A673 (cell line): ENCODE results near the gene ACYP2. TPM values are rescaled to one million over a fixed set of nuclear protein-coding genes. Genes with fewer than 3 reads are reported as not detected.

Experiments
- BruUV-seq: library from RNA; stranded (reverse); fragments of 400-500 nt; replicated peaks from 2 replicates; lab custom pipeline; 2021; lab: Mats Ljungman, UMichigan
- CTCF ChIA-PET: fragments of 300-600 bp; sonication (Branson Sonifier 250); formaldehyde crosslinking; loops from one replicate; lab custom pipeline; 2022; ENCODE audit warnings: antibody characterized with exemption; lab: Charles Lee
- POLR2A ChIA-PET: fragments of 300-600 bp; sonication (Branson Sonifier 250); formaldehyde crosslinking; loops from one replicate; lab custom pipeline; 2022; ENCODE audit warnings: antibody characterized with exemption; ENCODE audit not compliant: low non-redundant PET; lab: Charles Lee
- DNase-seq: peaks from one replicate; pipeline ENCODE4 v3.0.0-alpha.2; 2015; ENCODE audit warnings: low spot score
- H3K27ac ChIP-seq: fragments of 200-600 bp; sonication (generic); 2 replicates; pipeline ENCODE4 v1.5.1; 2016; ENCODE audit warnings: mixed run types, low read depth, mild to moderate bottlenecking, mixed read lengths, antibody characterized with exemption, low read length; ENCODE audit not compliant: poor library complexity, severe bottlenecking
- H3K27me3 ChIP-seq: fragments of 200-600 bp; sonication (generic); replicated peaks from 2 replicates; pipeline ENCODE4 v1.6.1; 2017; ENCODE audit warnings: mixed run types, low read depth, mild to moderate bottlenecking, mixed read lengths, antibody characterized with exemption, low read length; ENCODE audit not compliant: insufficient read depth, poor library complexity
- H3K36me3 ChIP-seq: fragments of 200-600 bp; sonication (generic); 2 replicates; pipeline ENCODE4 v1.6.1; 2016; ENCODE audit warnings: mixed run types, mild to moderate bottlenecking, mixed read lengths, antibody characterized with exemption, low read length; ENCODE audit not compliant: insufficient read depth, poor library complexity, severe bottlenecking
- H3K4me1 ChIP-seq: fragments of 200-600 bp; sonication (generic); 2 replicates; pipeline ENCODE4 v1.6.1; 2017; ENCODE audit warnings: mixed run types, mild to moderate bottlenecking, mixed read lengths, antibody characterized with exemption, low read length; ENCODE audit not compliant: insufficient read depth, poor library complexity, severe bottlenecking
- H3K4me3 ChIP-seq: fragments of 200-600 bp; sonication (generic); 2 replicates; pipeline ENCODE4 v1.5.1; 2016; ENCODE audit warnings: low read depth, mixed run types, mild to moderate bottlenecking, mixed read lengths, low read length; ENCODE audit not compliant: poor library complexity, severe bottlenecking
- H3K9me3 ChIP-seq: fragments of 200-600 bp; sonication (generic); 2 replicates; pipeline ENCODE4 v1.6.1; 2016; ENCODE audit warnings: mixed run types, low read depth, mild to moderate bottlenecking, mixed read lengths, antibody characterized with exemption, low read length; ENCODE audit not compliant: poor library complexity, severe bottlenecking
- EZH2 ChIP-seq: fragments of 200-600 bp; sonication (generic); IDR thresholded peaks from 2 replicates; pipeline ENCODE4 v1.6.1; 2017; ENCODE audit warnings: borderline replicate concordance, low read depth, mild to moderate bottlenecking, mixed read lengths, antibody characterized with exemption, low read length; ENCODE audit not compliant: poor library complexity, severe bottlenecking
- intact Hi-C: fragments of 100-400 bp; cut with micrococcal nuclease; formaldehyde crosslinking; loops from one replicate; pipeline ENCODE4 v1.10.0; 2022; ENCODE audit not compliant: unreplicated experiment
- total RNA-seq: library from RNA; stranded (reverse); gene quantifications from 2 replicates; pipeline ENCODE4 v1.2.3, GENCODE V29; 2021
- TF ChIP-seq, protein P1 (sequence below): fragments of 300-800, 200-600 bp; sonication (generic); conservative IDR thresholded peaks from 2 replicates; pipeline ENCODE4 v1.5.1; 2017; ENCODE audit warnings: low read depth, mild to moderate bottlenecking, antibody characterized with exemption, low read length, moderate library complexity, mixed read lengths

Gene ACYP2
- total RNA-seq, 1 experiment from 2014 or later, result 10.1 TPM

DNA sequence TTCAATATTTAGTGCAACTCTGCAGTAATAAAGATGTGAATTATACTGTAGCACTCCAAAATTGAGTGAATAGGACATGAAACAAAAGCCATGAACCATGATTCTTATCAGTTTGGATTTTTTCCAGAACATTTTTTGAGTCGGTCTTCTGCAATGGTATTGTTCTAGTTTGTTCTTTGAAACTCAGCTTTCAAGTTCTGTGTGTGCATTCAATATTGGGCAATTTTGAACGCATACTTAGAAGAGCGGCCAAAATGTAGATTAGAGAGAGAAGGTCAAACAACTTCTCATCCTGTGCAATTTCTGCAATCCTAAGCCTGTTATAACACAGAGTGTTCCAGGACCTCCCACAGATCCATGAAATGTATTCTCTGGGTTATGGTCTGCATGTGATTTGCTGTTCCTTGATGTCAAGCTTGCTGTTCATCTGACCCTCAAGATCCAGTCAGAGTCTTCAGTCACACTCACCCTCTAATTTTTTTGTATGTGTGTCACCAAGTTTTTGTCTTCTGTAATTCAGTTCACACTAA lies 92.3 kb downstream of the ACYP2 start:
- CTCF ChIA-PET, result interaction anchor here (0.7 to 1.7 kb wide), 3 partner anchors 9 to 497 kb away, joined by 3 to 7 read pairs (median 5); no protein-coding TSS in a partner anchor
- no peaks in the 10 kb centered on the region for H3K36me3 ChIP-seq
- no TSS peak for BruUV-seq
- peak; percentile 78 for DNase-seq
- POLR2A ChIA-PET, result no interaction called here
- H3K9me3 ChIP-seq, result no peaks in the 10 kb centered on the region
- no peak overlapping the region for H3K4me3 ChIP-seq
- intact Hi-C loops, result loop anchor here (5.0 to 10.0 kb wide), 3 partner anchors 250 to 497 kb away; partner anchors contain the start of gene SPTBN1
- H3K27me3 ChIP-seq, result no peaks in the 10 kb centered on the region
- peaks cover 32% of the 10 kb centered on the region for H3K4me1 ChIP-seq
- peak overlapping the region; percentile 73 for H3K27ac ChIP-seq
- TF ChIP-seq EZH2, result no peak
- TF ChIP-seq, protein P1, sequence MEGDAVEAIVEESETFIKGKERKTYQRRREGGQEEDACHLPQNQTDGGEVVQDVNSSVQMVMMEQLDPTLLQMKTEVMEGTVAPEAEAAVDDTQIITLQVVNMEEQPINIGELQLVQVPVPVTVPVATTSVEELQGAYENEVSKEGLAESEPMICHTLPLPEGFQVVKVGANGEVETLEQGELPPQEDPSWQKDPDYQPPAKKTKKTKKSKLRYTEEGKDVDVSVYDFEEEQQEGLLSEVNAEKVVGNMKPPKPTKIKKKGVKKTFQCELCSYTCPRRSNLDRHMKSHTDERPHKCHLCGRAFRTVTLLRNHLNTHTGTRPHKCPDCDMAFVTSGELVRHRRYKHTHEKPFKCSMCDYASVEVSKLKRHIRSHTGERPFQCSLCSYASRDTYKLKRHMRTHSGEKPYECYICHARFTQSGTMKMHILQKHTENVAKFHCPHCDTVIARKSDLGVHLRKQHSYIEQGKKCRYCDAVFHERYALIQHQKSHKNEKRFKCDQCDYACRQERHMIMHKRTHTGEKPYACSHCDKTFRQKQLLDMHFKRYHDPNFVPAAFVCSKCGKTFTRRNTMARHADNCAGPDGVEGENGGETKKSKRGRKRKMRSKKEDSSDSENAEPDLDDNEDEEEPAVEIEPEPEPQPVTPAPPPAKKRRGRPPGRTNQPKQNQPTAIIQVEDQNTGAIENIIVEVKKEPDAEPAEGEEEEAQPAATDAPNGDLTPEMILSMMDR, result no peak

DNA sequence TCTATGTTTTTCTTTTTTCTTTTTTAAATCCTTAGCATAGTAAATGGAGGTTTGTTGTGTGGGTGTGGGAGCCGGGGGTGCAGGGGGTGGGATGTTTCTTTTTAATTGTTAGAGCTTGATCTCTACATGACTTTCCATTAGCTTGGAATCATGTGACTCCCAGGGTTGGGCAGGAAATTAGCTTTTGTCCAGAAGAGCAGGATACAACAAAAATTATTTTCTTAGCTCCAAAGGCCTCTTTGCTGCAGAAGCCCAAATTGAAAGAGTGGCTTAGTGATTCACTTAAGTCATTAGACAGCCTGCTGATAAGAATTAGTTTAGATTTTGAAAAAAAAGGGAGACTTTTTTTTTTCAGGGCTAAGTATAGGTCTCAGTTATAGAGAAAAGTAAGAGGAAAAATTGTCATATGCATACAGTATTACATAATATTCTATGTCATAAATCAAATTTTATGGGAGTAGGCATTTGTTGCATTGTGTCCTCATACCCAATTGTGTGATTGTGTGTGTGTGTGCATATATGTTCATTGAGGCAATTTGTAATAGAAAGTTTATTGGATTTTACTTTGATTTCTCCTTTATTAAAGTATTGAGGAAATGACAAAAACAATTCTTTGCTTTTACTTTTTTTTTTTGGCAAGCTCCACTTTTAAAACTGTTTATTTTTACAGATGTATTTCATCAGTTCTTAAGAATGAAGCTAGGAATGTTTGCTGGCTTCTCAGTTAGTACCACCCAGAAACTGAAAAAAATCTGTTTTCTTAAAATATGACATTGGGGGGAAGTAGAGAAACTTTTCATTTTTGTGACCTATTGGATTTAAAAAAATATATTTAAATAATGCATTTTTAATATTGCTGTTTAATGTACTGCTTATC lies 93.2 kb downstream of the ACYP2 start:
- intact Hi-C loops, result loop anchor here (5.0 to 10.0 kb wide), 3 partner anchors 249 to 496 kb away; partner anchors contain the start of gene SPTBN1
- Histone ChIP-seq H3K27ac (peak overlapping the region; percentile 73), H3K27me3 (no peaks in the 10 kb centered on the region), H3K9me3 (no peaks in the 10 kb centered on the region), H3K36me3 (no peaks in the 10 kb centered on the region), H3K4me3 (no peak overlapping the region), H3K4me1 (peaks cover 32% of the 10 kb centered on the region)
- POLR2A ChIA-PET, result interaction anchor here (0.7 kb wide), 1 partner anchor 138 kb away, joined by 3 read pairs; no protein-coding TSS in a partner anchor
- CTCF ChIA-PET, result interaction anchor here (0.7 to 1.7 kb wide), 4 partner anchors 10 to 496 kb away, joined by 3 to 7 read pairs (median 6); no protein-coding TSS in a partner anchor
- no TSS peak for BruUV-seq
- peak; percentile 85 for DNase-seq
- TF ChIP-seq, protein P1, result no peak
- no peak for TF ChIP-seq EZH2

DNA sequence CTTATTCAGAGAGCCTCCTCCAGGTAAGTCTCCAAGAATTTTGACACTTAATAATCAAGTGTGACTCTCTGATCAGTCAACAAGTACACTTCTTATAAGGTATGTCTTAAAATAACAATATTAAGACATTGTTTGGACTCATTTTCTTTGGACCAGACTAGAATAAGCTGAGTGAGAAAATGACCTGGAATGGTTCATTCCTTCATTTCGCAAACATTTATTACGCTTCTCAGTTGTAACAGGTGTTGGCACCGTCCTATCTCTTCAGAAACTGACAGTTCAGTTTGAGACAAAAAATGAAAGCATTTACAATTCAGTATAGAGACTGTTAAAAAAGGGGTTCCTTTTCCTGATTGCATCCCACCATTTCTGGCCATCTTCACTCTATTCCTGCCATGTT lies 94.0 kb downstream of the ACYP2 start:
- Histone ChIP-seq H3K27me3 (no peaks in the 10 kb centered on the region), H3K36me3 (no peaks in the 10 kb centered on the region), H3K4me3 (no peak overlapping the region), H3K9me3 (no peaks in the 10 kb centered on the region), H3K4me1 (peaks cover 32% of the 10 kb centered on the region), H3K27ac (no peak overlapping the region)
- CTCF ChIA-PET, result interaction anchor here (0.7 kb wide), 1 partner anchor 294 kb away, joined by 7 read pairs; no protein-coding TSS in a partner anchor
- no peak for DNase-seq
- POLR2A ChIA-PET, result no interaction called here
- TF ChIP-seq, protein P1, result no peak
- TF ChIP-seq EZH2, result no peak
- intact Hi-C loops, result loop anchor here (5.0 to 10.0 kb wide), 3 partner anchors 248 to 495 kb away; partner anchors contain the start of gene SPTBN1
- no TSS peak for BruUV-seq
